Thymus (tissue), 11 donors: ENCODE data around the gene ITCH. TPM values are rescaled to one million over a fixed set of nuclear protein-coding genes. Genes with fewer than 3 reads are reported as not detected.
"Not testable (repeated sequence)": the region's sequence is repeated elsewhere in the genome, so short reads cannot be mapped to it uniquely, and the experiment has no call there.

Experiments
- DNase-seq, 9 donors: peaks; one replicate each; pipeline ENCODE4 v3.0.0-alpha.2; 2013; ENCODE audit warnings: low spot score in 9 of 9, low read depth in 6 of 9, missing footprints in 1 of 9
- H3K27ac ChIP-seq, 2 donors: one replicate each; pipeline ENCODE4 v1.5.1; 2013; ENCODE audit warnings: control low read depth in 1 of 2, low read depth in 1 of 2, low read length in 1 of 2, mild to moderate bottlenecking in 1 of 2, moderate library complexity in 1 of 2
- H3K27me3 ChIP-seq, 2 donors: one replicate each; pipeline ENCODE4 v1.5.1; 2013; ENCODE audit warnings: low read length in 1 of 2; ENCODE audit not compliant: control insufficient read depth in 2 of 2, insufficient read depth in 1 of 2
- H3K36me3 ChIP-seq, 2 donors: one replicate each; pipeline ENCODE4 v1.5.1; 2013; ENCODE audit warnings: low read length in 1 of 2, mild to moderate bottlenecking in 1 of 2, moderate library complexity in 1 of 2; ENCODE audit not compliant: control insufficient read depth in 2 of 2, insufficient read depth in 2 of 2
- H3K4me1 ChIP-seq, 2 donors: one replicate each; pipeline ENCODE4 v1.5.1; 2013; ENCODE audit warnings: low read length in 2 of 2; ENCODE audit not compliant: control insufficient read depth in 2 of 2, insufficient read depth in 2 of 2
- H3K4me3 ChIP-seq, 2 donors: one replicate each; pipeline ENCODE4 v1.5.1; 2013; ENCODE audit warnings: low read length in 2 of 2, control low read depth in 1 of 2, mild to moderate bottlenecking in 1 of 2
- H3K9me3 ChIP-seq, 2 donors: one replicate each; pipeline ENCODE4 v1.5.1; 2013; ENCODE audit warnings: low read length in 1 of 2, mild to moderate bottlenecking in 1 of 2; ENCODE audit not compliant: control insufficient read depth in 2 of 2, insufficient read depth in 1 of 2
- WGBS: extraction: QIAGEN DNeasy Blood & Tissue Kit; methylation state at CpG from one replicate; pipeline ENCODE4 v1.1.7; 2013; 5-methylcytosine and 5-hydroxymethylcytosine counted together
- polyA plus RNA-seq: library from polyadenylated mRNA; stranded (reverse); fragments of 200-250 nt; gene quantifications from one replicate; pipeline ENCODE4 v1.2.3, GENCODE V29; 2013
- total RNA-seq: library from RNA; stranded (reverse); fragments of 120-200 nt; gene quantifications from one replicate; pipeline ENCODE4 v1.2.4, GENCODE V29; 2013
- donor health status: healthy.

ITCH gene
- total and polyA plus RNA-seq, 2 donors, result 16.0 to 36.3 TPM

DNA sequence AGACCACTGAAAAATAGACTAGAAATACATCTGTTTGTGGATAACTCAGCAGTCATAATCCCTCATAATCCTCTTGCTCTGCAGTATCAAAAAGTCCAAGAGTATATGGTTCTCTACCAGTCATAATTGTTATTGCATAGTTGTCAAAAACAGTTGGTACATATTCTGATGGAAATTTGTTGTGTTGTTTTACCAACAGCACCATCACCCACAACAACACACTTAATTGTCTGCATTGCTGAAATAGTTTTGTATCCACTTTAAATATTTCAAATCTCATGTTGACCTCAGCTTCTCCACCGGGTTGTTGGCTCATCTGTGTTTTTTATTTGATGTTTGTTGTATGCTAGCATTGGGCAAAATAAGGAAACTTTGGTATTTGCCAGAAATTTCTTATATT lies 39.4 kb downstream of the ITCH start:
- Histone ChIP-seq H3K27me3 (no peaks in the 10 kb centered on the region), H3K9me3 (no peaks in the 10 kb centered on the region), H3K27ac (no peak overlapping the region), H3K36me3 (peaks cover 14 to 27% of the 10 kb centered on the region in 2 donors), H3K4me3 (no peak overlapping the region), H3K4me1 (peaks cover 4 to 15% of the 10 kb centered on the region in 2 donors)
- DNase-seq, result no peak
- WGBS, result 96% methylated on average over 1 of the region's 1 CpG

DNA sequence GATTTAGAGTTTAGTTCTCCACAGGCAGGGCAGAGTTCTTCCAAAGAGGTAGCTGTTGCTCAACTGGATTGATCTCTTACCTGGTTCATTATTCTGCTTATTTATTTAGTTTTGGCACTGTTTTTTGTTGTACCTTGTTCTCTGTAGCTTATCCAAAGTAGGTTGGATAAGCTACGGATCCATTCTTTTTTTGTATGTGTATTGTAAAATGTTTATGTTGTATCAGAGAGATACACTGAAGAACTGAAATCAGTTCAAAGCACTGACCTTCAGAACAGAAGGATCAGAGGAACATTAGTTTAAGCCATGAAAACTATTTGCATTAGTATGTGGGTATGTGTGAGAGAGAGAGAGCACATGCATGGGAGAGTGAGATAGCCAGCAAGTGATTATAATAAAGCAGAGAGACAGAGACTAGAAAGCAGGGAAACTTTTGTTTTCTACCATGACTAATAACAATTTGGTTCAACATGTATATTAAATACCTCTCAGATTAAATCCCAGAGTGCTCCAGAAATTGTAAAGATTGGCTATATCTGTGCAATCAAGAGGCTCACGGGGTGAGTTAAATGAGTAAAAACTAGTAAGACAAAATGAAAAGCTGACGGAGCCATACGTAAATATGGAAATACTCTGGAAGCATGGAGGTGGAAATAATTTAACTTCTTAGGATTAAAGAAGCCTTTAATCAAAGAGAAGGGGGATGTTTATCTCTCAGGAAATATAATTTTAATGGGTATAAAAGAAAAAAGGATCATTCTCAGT lies 40.2 kb downstream of the ITCH start:
- WGBS, result 99% methylated on average over 4 of the region's 4 CpGs
- Histone ChIP-seq H3K27me3 (no peaks in the 10 kb centered on the region), H3K27ac (no peak overlapping the region), H3K36me3 (peaks cover 11 to 25% of the 10 kb centered on the region in 2 donors), H3K4me1 (peaks cover 4 to 15% of the 10 kb centered on the region in 2 donors), H3K9me3 (no peaks in the 10 kb centered on the region), H3K4me3 (no peak overlapping the region)
- DNase-seq, result no peak

DNA sequence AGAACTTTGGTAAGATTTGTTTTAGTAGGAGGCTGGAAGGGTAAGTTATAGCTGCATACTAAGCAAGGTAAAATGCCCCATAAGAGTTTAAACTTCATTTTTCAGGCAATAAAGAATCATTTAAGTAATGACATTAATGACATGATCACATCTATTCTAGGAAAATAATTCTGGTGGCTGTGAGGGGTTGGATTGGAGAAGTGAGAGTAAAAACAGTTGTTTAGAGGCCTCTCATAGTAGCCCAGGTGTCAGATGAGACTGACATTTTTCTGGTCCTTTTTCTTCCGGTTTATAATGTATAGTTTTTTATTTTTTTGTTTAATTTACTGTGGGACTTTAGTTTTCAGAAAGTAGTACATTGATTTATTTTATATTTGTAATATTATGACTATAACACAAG lies 40.8 kb downstream of the ITCH start:
- Histone ChIP-seq H3K9me3 (no peaks in the 10 kb centered on the region), H3K27ac (no peak overlapping the region), H3K27me3 (no peaks in the 10 kb centered on the region), H3K4me3 (no peak overlapping the region), H3K4me1 (peaks cover 4 to 15% of the 10 kb centered on the region in 2 donors), H3K36me3 (peaks cover 11 to 28% of the 10 kb centered on the region in 2 donors)
- 46% methylated on average over 1 of the region's 1 CpG for WGBS
- no peak for DNase-seq

DNA sequence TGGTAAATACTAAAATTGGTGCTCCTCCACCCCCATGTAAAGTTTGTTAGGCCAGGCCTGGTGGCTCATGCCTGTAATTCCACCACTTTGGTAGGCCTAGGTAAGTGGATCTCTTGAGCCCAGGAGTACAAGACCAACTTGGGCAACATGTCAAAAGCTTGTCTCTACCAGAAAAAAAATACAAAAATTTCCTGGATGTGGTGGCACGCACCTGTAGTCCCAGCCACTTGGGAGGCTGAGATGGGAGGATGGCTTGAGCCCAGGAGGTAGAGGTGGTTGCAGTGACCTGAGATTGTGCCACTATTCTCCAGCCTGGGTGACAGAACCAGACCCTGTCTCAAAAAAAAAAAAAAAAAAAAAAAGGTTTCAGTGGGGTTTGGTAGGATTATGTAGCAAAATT lies 41.7 kb downstream of the ITCH start:
- H3K36me3 ChIP-seq, result peaks cover 8 to 37% of the 10 kb centered on the region in 2 donors
- no peaks in the 10 kb centered on the region for H3K27me3 ChIP-seq
- no peak overlapping the region for H3K4me3 ChIP-seq
- peaks cover 4 to 15% of the 10 kb centered on the region in 2 donors for H3K4me1 ChIP-seq
- no peaks in the 10 kb centered on the region for H3K9me3 ChIP-seq
- WGBS, result 100% methylated on average over 1 of the region's 1 CpG
- no peak for DNase-seq
- H3K27ac ChIP-seq, result no peak overlapping the region

DNA sequence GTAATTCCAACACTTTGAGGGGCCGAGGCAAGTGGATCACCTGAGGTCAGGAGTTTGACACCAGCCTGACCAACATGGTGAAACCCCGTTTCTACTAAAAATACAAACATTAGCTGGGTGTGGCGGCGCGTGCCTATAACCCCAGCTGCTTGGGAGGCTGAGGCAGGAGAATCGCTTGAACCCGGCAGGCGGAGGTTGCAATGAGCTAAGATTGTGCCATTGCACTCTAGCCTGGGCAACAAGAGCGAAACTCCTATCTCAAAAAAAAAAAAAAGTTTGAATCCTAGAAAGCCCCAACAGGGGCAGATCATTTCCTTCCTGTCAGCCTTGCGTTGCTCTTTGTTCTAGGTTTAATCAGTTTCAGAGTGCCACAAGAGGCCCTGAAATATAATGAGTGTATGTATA lies 42.2 kb downstream of the ITCH start:
- not testable (repeated sequence) for H3K27ac ChIP-seq, H3K27me3 ChIP-seq, H3K9me3 ChIP-seq, H3K4me3 ChIP-seq
- Histone ChIP-seq H3K36me3 (peaks cover 9 to 37% of the 10 kb centered on the region in 2 donors), H3K4me1 (peaks cover 4 to 15% of the 10 kb centered on the region in 2 donors)
- 75% methylated on average over 10 of the region's 10 CpGs for WGBS
- DNase-seq, result peak in 8 of 9 donors; percentile 1 to 65 (median 16)

DNA sequence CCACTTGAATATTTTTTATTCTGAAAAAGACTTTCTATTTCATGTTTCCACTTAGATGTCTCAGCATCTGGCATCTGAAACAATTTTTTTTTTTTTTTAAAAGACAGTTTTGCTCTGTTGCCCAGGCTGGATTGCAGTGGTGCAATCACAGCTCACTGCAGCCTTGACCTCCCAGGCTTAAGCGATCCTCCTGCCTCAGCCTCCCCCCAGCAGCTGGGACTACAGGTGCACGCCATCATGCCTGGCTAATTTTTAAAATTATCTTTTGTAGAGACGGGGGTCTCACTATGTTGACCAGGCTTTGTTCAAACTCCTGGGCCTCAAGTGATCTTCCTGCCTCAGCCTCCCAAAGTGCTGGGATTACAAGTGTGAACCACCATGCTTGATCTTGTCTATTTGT lies 42.9 kb downstream of the ITCH start:
- DNase-seq, H3K9me3 ChIP-seq, H3K4me3 ChIP-seq, H3K27me3 ChIP-seq: not testable (repeated sequence)
- Histone ChIP-seq H3K4me1 (peaks cover 4 to 15% of the 10 kb centered on the region in 2 donors), H3K36me3 (peaks cover 9 to 41% of the 10 kb centered on the region in 2 donors), H3K27ac (peak overlapping the region in 1 of 2 donors; percentile 16)
- WGBS, result 97% methylated on average over 3 of the region's 3 CpGs

DNA sequence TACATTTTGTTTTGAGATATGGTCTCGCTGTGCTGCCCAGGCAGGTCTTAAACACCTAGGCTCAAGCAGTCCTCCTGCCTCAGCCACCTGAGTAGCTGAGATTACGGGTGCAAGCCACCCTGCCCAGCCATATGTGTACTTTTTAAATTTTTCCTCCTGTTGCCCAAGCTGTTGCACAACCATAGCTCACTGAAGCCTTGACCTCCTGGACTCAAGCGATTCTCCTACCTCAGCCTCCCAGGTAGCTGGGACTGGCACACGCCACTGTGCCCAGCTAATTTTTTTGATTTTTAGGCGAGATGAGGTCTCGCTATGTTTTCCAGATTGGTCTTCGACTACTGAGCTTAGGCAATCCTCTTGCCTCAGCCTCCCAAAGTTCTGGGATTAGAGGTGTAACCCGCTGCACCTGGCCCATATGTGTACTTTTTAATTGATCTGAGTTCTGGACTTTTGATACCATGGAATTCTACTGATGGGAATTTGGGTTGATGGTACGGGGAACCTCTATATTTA lies 44.9 kb downstream of the ITCH start:
- Histone ChIP-seq H3K4me3 (no peak overlapping the region), H3K4me1 (peaks cover 4 to 15% of the 10 kb centered on the region in 2 donors), H3K27ac (no peak overlapping the region), H3K9me3 (no peaks in the 10 kb centered on the region), H3K27me3 (no peaks in the 10 kb centered on the region), H3K36me3 (peaks cover 9 to 34% of the 10 kb centered on the region in 2 donors)
- 92% methylated on average over 9 of the region's 9 CpGs for WGBS
- DNase-seq, result no peak

DNA sequence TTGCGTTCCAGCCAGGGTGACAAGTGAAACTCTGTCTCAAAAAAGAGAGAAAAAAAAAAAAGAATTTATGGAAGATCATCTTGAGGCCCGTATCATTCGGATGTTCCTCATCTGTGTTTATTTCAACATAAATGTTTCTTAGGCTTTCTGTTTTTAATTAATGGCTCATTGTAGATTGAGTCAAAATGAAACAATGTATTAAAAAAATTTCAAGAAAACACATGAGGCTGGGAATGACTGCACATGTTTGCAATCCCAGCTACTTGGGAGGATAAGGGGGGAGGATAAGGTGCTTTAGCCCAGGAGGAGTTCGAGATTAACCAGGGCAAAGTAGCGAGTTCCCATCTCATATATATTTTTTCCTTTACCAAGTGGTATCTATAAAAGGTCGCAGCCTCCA lies 47.3 kb downstream of the ITCH start:
- no peak overlapping the region for H3K27ac ChIP-seq
- H3K4me1 ChIP-seq, result peaks cover under 1 to 6% of the 10 kb centered on the region in 2 donors
- H3K27me3 ChIP-seq, result no peaks in the 10 kb centered on the region
- H3K4me3 ChIP-seq, result no peak overlapping the region
- 96% methylated on average over 6 of the region's 6 CpGs for WGBS
- no peaks in the 10 kb centered on the region for H3K9me3 ChIP-seq
- peaks cover 19 to 53% of the 10 kb centered on the region in 2 donors for H3K36me3 ChIP-seq
- no peak for DNase-seq

DNA sequence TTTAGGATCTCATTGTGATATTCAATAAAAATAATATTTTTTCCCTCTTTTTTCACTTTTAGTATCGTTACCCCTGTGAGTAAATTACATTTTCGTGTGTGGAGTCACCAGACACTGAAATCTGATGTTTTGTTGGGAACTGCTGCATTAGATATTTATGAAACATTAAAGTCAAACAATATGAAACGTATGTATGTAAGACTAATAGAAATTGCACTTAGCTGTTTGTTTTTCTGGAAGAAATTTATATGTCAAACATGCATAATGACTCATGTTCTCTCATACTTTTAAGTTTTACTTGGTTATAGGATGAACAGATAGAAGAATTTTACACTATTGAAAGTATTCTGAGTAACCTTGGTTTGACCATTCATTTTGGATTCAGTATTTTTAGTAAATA lies 49.4 kb downstream of the ITCH start:
- no peaks in the 10 kb centered on the region for H3K9me3 ChIP-seq
- no peaks in the 10 kb centered on the region for H3K4me1 ChIP-seq
- H3K36me3 ChIP-seq, result peaks cover 25 to 53% of the 10 kb centered on the region in 2 donors
- DNase-seq, result no peak
- H3K4me3 ChIP-seq, result no peak overlapping the region
- H3K27me3 ChIP-seq, result no peaks in the 10 kb centered on the region
- H3K27ac ChIP-seq, result no peak overlapping the region
- 99% methylated on average over 3 of the region's 3 CpGs for WGBS
